ENCODE data around the gene AAK1.
"Not testable (repeated sequence)": the region's sequence is repeated elsewhere in the genome, so short reads cannot be mapped to it uniquely, and the experiment has no call there.

AAK1 gene

GRCh38 chr2:69659349-69659748 lies 15.8 kb upstream of the AAK1 start:
- no peak for DNase-seq

DNA sequence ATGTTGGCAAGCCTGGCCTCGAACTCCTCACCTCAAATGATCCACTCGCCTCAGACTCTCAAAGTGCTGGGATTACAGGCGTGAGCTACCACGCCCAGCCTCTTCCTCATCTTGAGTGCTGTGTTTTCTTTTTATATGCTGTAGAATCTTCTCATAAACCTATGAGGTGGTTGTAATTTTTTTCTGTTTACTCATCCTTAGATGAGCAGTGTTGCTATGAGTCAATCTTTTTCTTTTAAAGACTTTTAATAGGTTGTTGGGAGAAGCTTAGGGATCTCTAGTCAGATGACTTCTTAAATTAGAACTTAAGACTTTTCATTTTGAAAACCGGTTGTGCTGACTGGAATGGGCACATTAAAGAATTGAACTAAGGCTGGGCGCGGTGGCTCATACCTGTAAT lies 8.7 kb upstream of the AAK1 start:
- DNase-seq: no peak

DNA sequence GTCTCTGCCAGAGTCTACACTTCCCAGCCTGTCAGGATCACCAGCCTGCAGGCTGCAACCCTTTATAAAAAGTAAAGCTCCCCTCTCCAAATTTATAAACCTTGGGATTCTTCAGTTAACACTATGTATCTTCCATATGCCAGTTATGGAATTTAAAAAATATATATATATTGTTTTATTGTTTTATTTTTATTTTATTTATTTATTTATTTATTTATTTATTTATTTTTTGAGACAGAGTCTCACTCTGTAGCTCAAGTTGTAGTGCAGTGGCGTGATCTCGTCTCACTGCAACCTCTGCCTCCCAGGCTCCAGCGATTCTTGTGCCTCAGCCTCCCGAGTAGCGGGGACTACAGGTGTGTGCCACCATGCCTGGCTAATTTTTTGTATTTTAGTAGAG lies 3.7 kb upstream of the AAK1 start:
- not testable (repeated sequence) for DNase-seq

GRCh38 chr2:69646714-69647113 lies 3.2 kb upstream of the AAK1 start:
- DNase-seq: no peak

DNA sequence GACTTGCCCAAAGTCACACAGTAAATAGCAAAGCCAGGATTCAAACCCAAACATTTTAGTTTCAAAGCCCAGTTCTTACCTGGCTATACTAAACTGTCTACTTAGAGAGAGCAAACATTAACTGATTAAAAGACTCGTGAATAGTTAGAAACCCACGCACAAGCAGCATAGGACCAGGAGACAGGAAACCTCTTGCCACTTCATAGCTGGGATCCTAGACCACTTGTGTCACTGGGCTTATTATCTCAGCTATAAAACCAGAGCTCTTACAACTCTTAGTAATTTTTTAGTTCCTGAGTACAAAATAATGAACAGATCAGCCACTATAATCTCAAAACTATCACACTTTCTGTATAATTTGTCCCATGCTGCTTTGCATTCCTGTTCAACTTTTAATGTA lies 2.4 kb upstream of the AAK1 start:
- no peak for DNase-seq

- DNase-seq: no peak
Measured at GRCh38 chr2:69645031-69645431, 1.5 kb upstream of the AAK1 start.

- DNase-seq: no peak
Measured at GRCh38 chr2:69644506-69644979, 1.0 kb upstream of the AAK1 start.

GRCh38 chr2:69642709-69643601 lies 584 bp downstream of the AAK1 start:
- peak; percentile 15 for DNase-seq

DNA sequence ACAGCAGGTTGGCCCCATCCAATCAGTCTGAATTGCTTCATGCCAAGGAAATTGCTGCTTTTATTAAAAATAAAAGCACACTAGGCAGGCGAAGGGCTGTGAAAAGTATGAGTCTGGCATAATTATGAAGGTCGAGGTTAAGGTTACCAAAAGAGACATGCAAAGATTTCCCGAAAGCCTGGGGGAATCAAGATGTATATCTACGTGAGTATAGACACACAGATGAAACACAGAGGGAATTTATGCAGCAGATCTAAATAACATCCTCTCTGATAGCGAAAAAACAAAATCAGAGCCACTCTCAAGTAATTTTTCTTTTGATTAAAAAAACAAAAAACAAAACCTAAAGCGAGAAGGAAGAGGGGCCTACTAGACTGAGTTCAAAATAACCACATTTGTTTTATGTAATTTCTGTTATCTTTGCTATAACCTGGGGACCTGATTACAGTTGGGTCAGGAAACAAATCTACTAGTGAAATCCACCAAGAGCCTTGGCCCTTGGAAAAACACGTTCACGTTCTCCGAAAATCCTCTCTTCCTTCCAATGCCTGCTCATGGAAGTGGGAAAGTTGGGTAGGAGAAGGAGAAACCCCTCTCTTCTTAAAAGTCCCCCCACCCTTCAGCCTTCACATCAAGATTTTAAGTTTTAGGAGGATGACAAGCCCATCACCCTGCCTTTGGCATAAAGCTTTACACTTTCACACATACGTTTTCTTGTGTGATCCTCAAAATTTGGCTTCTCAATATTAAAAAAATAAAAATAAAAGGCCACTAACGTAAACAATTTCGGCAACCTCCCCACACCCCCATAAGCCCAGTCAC lies 1.4 kb downstream of the AAK1 start:
- DNase-seq: no peak

DNA sequence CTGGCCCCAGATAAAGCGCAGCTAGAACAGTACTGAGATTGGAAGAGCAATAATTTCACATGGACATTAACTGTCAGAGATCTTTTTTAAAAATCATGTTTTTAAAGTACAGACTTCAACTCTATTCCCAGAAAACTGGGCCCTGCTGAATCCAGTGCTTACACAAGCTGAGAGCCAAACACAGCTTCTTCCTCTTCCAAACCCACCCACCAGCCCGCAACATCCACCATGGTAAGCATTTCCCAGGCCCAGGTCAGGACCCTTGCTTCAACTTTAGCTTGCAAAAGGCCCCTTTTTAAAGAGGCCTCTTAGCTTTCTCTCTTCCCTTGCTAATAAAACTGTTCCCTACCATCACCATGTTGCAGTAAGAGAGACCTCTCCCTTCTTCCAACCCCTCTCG lies 2.1 kb downstream of the AAK1 start:
- no peak for DNase-seq

- no peak for DNase-seq
Measured at GRCh38 chr2:69639266-69639665, 4.3 kb downstream of the AAK1 start.

DNA sequence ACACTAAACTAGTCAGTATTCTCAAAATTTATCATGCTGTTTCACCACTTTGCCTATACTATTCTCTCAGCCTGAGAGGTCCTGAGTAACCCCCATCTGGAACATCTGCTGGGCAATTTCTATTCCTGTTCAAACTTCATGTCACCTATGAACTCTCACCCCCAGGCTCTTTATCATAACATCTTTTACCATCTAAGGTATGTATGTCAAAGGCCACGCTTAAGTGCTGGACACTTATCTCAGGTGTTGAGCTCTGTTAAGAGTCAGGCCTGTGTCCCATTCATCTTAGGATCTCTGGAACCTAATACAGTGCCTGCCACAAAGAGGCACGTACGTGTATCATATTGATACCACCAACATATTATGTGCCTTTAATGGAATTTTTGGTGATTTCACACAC lies 4.9 kb downstream of the AAK1 start:
- DNase-seq: no peak

GRCh38 chr2:69637923-69638322 lies 5.6 kb downstream of the AAK1 start:
- no peak for DNase-seq

- no peak for DNase-seq
Measured at GRCh38 chr2:69636395-69636794, 7.1 kb downstream of the AAK1 start.

DNA sequence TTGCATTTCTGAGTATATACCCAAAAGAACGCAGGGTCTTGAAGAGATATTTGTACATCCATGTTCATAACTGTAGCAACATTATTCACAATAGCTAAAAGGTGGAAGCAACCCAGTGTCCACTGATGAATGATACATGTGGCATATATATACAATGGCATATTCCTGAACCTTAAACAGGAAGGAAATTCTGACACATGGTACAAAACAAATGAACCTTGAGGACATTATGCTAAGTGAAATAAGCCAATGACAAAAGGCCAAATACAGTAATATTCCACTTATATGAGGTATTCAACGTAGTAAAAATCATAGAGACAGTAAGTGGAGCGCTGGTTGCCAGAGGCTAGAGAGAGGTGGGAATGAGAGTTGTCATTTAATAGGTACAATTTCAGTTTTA lies 8.1 kb downstream of the AAK1 start:
- no peak for DNase-seq

DNA sequence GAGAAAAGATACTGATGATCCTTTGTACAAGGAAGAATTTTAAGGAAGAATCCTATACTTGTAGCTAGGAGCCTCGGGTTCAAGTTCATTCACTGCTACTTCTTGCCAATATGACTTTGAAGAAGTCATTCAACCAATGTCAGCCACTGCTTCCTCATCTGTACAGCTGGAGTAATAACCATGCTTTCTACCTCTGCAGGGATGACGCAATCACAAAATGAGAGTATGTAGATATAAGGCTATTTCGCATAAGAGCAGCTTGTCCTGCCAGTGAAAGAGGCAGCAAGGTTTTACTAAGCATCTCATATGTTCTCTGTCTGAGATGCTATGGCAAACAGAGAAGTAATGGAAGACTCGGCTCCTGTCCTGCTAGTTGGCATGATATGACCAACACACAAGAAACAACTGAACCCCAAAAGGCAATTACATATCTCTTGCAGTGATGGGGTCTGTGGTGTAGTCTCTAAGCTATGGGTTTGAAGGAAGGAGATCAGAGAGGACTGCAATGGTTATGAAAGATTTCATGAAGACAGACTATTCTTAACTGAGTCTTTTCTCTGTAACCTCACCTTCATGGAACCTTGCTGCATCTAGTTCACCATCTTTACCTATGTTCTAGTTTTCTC lies 9.2 kb downstream of the AAK1 start:
- no peak for DNase-seq

DNA sequence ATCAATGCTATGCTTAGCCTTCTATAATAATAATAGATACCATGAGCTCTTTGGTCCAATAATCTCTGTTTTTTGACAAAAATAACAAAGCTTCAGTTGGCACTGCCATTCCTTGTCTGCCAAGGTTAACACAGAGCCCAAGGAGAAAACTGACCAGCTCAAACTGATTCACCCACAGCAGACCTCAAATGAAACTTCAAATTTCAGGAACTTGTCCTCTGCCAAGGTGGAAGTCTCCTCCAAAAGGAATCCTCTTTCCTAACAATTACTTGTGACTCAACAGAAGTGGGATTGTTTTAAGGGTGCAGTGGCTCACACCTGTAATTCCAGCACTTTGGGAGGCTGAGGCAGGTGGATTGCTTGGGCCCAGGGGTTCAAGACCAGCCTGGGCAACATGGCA lies 12.1 kb downstream of the AAK1 start:
- no peak for DNase-seq

GRCh38 chr2:69629921-69630608 lies 13.5 kb downstream of the AAK1 start:
- DNase-seq: no peak

DNA sequence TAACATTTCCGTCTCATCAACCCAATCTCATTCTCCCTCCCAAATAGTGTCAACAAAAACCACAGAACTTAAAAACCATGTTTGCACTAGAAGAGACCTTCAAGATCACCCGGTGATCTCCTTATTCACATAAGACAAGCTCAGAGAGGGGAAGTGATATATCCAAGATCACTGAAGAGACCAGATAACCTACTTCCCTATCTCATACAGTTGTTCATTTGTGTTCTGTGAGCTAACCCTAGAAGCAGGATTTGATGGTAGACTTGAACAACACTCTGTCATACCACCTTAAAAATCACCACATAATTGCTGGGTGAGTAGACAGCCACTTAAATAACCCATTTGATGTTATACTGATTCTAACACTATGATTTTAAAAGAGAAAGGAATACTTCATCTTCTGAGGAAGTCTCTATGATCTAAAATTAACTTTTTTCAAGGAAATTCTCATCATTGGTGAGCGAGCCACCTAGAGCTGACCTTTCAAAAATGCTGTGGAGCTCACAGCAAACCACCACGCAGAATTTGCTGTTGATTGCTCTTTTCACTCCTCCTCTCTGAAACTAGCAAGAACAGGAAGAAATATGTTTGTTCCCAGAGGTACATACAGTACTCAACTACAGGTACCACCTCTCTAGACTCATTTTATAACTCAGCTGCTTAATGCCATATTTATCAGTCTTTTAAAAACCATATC lies 15.1 kb downstream of the AAK1 start:
- no peak for DNase-seq

DNA sequence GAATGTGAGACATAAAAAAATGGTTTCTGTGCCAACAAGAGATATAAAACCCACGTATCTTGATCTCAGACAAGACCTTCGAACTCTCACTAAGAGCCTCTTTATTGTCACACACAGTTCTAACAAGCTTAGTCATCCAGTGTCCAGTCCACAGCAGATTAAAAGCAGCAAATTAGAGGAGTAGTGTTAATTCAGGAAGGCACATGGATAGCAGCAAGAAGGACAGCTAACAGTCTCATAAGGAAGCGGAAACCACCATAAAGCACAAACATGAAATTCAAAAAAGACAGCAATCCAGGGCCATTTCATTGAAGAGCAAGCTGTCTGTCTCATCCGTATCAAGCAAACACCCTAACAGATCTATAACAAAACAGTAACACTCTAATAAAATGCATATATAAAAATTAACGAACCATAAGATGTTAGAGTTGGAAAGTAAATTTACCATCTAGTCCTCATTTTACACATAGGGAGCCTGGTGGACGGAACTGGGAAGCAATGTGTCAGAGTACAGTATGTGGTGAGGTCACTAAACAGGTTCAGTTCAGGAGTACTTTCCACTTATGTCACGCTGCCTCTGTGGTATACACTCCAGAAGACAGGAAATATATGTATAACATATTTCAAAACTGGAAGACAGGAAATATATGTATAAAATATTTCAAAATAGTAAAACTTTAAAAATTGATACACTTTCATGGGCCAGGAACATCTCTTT lies 18.3 kb downstream of the AAK1 start:
- no peak for DNase-seq

- DNase-seq: no peak
Measured at GRCh38 chr2:69624611-69625010, 18.9 kb downstream of the AAK1 start.

GRCh38 chr2:69624131-69624530 lies 19.4 kb downstream of the AAK1 start:
- DNase-seq: no peak

All from DMS79 (cell line).